ENCODE data around the gene LRRC4C. TPM values are rescaled to one million over a fixed set of nuclear protein-coding genes. Genes with fewer than 3 reads are reported as not detected.

Gene LRRC4C
- total RNA-seq, 1 donor from 2014 or later: 1.2 TPM

DNA sequence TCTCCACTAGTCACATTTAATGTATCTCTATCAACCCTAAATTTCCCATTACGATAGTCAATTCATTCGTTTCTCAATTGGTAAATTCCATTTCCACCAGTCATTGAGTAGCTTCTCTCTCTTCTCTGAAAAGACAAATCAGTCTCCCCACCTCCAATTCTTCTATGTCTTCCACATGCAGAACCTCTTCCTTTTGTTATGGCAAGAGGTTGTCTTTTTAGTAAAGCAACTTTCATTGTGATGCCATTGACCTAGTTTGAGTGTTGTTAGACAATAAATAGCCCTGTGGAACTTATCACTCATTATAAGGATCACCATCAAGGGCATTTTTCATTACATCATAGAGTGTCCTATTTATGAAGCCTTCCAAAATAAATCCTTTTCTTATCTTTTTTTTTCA lies 340.9 kb downstream of the LRRC4C start:
- no peak for DNase-seq (ENCODE audit: low spot score)

DNA sequence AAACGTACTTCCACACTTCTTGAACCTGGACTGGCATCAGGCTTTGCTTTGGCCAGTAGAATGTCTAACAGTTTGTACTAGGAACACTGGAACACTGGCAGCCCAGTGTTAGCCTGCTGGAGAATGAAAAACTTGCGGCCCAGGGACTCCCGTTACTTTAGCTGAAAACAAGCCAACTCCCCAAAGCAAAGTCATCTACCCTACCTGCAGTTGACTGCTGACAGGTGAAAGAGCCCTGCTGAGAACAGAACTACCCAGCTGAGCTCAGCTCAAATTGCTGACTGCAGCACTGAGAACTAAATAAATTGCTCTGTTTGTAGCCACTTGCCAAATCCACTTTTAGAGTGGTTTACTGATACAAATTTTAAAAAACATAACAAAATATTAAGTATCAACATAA lies 342.5 kb downstream of the LRRC4C start:
- DNase-seq (ENCODE audit: low spot score): no peak

DNA sequence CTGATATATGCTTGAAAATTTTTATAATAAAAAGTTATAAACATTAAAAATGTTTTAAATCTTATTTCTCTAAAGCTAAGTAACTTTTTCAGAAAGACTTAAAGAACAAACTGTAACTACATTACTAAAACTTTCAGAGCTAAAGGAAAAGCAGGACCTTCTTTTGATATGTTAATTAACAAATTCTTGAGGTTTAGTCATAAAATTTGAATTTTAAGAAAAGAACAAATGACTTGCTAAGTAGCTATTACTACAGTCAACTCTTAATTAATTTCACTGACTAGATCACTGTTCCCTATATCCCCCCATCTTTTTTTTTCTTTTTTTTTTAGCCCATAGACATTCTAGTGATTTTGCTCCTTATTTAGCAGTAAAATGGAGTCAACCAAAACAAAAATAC lies 344.4 kb downstream of the LRRC4C start:
- DNase-seq (ENCODE audit: low spot score): no peak

DNA sequence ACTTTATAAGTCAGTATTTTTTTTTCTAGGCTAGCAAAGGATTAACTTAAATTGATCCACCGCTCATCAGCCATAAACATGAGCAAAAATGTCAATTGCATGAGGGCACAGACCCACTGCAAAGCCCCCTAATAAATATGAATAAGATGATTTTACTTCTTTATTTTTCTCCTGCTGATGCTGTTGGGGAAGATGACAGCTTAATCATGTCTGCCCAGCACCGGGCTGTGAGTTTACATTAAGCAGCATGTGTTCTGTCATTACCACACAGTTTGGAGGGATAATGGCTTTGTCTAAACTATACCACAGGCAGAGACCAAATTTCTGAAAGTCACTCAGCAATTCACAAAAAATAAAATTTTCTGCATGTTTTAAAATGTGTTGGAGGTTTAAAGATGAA lies 346.3 kb downstream of the LRRC4C start:
- DNase-seq (ENCODE audit: low spot score): no peak

DNA sequence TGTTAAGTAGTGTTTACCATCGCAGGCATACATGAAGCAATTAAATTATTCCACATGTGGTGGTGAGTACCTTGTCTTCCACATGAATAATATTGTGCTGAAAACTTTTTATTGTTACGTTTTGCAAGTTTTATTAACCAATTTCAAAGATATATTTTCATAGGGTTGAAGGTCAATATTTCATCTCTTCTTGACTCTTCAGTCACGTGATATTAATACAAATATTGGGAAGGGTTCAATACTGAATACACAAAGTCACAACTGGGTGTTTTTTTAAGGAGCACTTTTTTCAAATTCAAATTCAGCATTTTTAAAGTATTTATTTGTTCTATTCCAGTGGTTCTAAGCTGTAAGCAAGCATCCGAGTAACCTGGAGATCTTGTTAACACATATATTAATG lies 348.9 kb downstream of the LRRC4C start:
- DNase-seq (ENCODE audit: low spot score): no peak

DNA sequence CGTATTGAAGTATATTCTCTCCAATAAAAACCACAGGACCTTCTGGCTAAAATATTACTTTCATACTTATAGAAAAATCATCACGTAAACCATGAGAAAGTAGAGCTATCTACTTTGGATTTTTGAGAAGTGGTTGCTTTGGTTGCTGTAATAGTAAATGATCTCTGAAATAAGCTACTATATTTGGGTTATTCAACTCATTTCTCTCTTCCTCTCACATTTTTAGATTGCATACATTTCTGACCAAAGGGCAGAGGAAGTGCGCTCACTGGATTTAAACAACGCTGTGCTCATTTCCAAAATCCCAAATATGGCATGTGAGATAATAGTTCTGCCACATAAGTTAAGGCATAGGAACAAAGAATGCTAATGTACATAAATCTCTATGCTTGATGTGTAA lies 357.0 kb downstream of the LRRC4C start:
- DNase-seq (ENCODE audit: low spot score): no peak

GRCh38 chr11:41099654-41100053 lies 359.8 kb downstream of the LRRC4C start:
- DNase-seq (ENCODE audit: low spot score): no peak

GRCh38 chr11:41085123-41085522 lies 374.3 kb downstream of the LRRC4C start:
- no peak for DNase-seq (ENCODE audit: low spot score)

GRCh38 chr11:41081756-41082285 lies 377.6 kb downstream of the LRRC4C start:
- DNase-seq (ENCODE audit: low spot score): no peak

GRCh38 chr11:41074318-41074717 lies 385.1 kb downstream of the LRRC4C start:
- no peak for DNase-seq (ENCODE audit: low spot score)

DNA sequence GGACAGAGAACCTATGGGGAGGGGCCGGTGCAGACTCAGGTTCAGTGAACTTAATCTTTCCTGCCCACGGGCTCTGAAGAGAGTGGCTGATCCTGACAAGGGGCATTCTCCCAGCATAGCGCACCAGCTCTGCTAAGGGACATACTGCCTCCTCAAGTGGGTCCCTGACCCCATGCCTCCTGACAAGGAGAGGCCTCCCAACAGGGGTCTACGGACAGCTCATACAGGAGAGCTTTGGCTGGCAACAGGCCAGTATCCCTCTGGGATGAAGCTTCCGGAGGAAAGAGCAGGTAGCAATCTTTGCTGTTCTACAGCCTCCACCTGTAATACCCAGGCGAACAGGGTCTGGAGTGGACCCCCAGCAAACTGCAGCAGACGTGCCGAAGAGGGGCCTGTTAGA lies 394.0 kb downstream of the LRRC4C start:
- no peak for DNase-seq (ENCODE audit: low spot score)

- no peak for DNase-seq (ENCODE audit: low spot score)
These were observed 401.3 kb downstream of the LRRC4C start for GRCh38 chr11:41058138-41058537.

DNA sequence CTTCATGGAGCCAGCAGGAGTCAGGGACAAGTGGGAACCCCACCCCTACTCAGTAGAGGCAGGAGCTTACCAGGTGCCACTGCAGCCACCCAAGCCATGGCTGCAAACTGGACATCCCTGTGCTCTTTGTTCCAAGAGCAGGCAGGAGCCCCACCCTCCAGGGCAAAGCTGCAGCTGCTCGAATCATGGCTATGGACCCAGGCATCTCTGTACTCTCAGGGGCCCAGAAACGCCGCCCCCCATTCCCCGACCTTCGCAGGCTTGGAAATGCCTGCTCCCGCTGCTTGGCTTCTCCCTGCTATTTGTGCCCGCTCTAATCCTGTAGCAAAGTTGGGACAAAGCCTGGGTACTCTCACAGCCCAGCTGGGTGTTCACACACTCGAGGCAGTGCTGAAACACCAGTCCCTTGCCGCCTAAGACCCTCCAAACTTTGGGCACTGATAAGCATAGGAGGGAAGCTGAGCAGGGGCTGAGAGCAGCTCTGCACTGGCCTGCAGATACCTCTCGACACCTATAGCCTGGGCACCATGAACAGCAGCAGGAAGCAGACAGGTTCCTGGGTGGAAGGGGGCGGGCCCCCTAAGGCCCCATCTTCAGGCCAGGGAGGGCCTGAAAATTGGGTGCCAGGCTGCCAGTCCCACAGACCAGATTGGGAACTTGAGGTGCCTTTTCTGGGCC lies 402.4 kb downstream of the LRRC4C start:
- no peak for DNase-seq (ENCODE audit: low spot score)

DNA sequence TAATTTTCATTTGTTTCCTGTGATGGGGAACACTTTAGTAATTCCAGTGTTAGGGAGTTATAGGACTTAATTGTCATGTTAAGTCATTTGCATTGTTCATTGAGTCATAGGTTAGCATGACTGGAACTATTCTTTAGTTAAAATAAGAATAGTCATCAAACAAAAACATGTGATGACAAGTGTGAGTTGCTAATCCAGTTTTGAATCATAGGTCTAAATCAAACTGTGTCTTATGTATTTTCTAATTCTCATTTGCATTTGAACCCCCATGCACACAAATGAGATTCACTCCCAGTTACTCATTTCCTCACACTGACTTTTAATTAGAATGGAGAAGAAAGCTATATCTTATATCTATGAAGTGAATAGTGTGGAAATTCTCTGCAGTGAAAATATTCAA lies 405.6 kb downstream of the LRRC4C start:
- no peak for DNase-seq (ENCODE audit: low spot score)

- no peak for DNase-seq (ENCODE audit: low spot score)
These were observed 407.4 kb downstream of the LRRC4C start for GRCh38 chr11:41051919-41052635.

DNA sequence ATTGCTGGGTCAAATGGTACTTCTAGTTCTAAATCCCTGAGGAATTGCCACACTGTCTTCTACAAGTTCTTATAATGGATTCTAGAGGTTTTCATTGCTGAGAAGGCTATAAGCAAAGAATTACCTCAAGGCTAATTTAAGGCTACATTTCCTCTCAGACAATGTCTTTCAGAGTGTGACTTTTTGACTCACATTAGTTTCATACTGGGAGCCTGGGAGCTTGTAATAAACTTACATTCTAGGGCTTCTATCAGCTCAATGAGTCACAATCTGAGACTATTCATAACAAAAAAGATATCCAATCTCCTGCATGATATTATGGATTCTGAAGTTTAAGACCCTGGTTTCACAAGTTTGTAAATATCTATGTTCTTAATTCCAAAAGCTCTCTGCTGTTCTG lies 408.7 kb downstream of the LRRC4C start:
- DNase-seq (ENCODE audit: low spot score): no peak

DNA sequence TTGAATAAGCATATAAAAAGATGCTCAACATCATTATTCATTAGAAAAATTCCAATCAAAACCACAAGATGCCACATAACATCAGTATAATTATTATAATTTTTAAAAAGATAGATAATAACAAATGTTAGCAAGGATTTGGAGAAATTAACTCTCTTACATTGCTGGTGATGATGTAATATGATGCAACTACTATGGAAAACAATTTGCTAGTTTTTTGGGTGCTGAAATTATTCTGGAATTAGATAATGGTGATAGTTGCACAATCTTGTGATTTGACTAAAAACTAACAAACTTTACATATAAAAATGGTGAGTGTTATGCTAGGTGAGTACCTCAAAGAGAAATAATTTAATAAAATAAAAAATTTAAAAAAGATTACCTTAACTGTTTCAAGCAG lies 412.2 kb downstream of the LRRC4C start:
- no peak for DNase-seq (ENCODE audit: low spot score)

DNA sequence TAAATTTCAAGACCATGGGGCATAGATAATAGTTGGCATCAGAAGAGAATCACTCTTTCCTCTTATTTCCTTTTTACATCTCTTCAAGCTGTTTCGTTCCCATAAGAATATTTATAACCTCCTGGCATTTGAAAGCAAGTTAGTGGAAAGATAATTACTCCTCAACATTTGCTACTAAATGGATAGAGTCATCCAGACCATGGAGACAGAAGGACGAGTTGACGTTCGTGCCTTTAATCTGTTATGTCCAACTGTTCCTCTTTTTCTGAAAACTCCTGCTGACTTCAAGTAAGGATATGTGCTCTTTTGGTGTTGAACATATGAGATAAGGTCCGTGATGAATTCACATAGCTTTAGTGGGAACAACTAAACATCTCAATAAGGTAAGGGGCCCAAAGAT lies 414.2 kb downstream of the LRRC4C start:
- DNase-seq (ENCODE audit: low spot score): no peak

- DNase-seq (ENCODE audit: low spot score): no peak
These were observed 414.7 kb downstream of the LRRC4C start for GRCh38 chr11:41044747-41045146.

GRCh38 chr11:41042688-41043087 lies 416.8 kb downstream of the LRRC4C start:
- no peak for DNase-seq (ENCODE audit: low spot score)

GRCh38 chr11:41040474-41040873 lies 419.0 kb downstream of the LRRC4C start:
- no peak for DNase-seq (ENCODE audit: low spot score)

DNA sequence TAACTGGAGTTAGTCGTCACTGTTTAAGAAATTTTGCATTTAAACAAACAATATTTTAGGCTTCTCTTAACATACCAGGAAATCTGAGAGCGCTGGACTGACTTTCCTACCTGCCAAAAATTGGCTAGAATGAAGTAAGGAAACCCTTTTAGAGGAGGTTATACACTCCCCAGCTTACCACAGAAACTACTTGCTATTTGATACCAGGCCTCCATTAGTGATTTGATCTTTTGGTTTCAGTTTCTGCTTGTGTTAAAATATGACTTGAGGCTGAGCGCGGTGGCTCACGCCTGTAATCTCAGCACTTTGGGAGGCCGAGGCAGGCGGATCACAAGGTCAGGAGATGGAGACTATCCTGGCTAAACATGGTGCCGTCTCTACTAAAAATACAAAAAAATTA lies 419.9 kb downstream of the LRRC4C start:
- no peak for DNase-seq (ENCODE audit: low spot score)

- no peak for DNase-seq (ENCODE audit: low spot score)
These were observed 427.8 kb downstream of the LRRC4C start for GRCh38 chr11:41031551-41032060.

Measured in umbilical cord (tissue), 2 donors.